Mesangial cell (primary cell): ENCODE data around the gene SLC25A17. TPM values are rescaled to one million over a fixed set of nuclear protein-coding genes. Genes with fewer than 3 reads are reported as not detected.

Experiments
- total RNA-seq: library from RNA; depleted of rRNA; stranded (reverse); fragments of >200 nt; gene quantifications from 2 replicates; pipeline ENCODE4 v1.2.3, GENCODE V29; 2015

The SLC25A17 gene, protein sequence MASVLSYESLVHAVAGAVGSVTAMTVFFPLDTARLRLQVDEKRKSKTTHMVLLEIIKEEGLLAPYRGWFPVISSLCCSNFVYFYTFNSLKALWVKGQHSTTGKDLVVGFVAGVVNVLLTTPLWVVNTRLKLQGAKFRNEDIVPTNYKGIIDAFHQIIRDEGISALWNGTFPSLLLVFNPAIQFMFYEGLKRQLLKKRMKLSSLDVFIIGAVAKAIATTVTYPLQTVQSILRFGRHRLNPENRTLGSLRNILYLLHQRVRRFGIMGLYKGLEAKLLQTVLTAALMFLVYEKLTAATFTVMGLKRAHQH
- 12.8 and 23.3 TPM in 2 replicates for total RNA-seq

DNA sequence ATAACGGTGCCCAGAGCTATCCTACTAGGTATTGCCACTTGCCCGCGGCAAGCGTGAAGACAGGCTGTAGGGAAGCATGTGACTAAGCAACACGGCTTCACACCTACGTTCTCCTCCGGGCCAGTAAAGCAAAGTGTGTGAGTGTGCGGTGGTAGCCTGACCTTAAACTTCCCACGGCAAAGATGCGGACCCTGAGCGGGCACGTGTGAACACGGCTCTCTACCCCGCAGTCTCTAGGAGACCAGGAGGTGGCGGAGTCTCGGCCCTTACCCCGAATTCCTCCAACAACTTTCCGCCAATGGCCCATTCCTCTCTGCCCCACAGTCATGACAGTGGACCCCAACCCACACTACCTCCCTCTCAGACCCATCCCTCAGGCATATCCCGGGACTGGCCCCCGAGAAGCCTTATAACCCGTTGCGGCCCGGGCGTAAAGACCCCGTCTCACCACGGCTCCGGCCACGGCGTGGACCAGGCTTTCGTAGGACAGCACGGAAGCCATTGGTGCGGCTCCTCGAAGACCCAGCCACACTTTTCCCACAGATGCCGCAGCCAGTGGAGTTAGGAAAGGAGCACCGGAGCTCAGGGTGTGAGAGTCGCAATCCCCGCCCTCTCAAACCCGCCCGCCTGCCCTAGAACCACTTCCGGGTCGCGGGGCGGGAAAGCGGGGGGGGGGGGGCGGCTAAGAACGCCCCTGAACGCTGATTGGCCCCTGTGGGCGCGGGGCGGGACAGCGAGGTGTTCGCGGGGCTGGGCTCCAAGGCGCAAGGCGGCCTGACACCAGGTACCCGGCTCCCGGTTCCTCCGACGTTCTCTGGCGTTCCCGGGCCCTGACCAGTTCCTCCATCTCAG is at the start of gene SLC25A17:
Gene SLC25A17 (minus strand): TSS at position 600 of the 852 bp plus-strand sequence. CDS start 98 bp downstream, at position 502.

DNA sequence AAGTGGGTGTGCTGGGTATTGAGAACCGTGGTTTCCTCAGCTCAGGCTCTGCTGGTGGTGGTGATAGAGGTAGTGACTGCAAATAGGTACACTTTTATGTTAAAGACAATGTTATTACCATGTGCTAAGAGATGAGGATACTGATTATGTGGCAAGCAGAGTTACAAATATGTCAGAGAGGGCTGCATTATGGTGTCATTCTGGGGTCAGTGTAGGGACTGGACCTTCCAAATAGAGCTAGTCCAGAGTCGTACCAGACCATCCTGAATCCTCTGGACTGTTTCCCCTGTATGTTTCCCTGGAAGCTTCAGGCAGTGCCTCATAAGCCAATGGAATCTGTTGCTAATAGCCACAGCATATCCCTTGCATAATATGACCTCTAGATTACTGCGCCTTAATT is 42.9 kb upstream of the SLC25A17 start, which contains the start of gene DNAJB7:
Gene DNAJB7 (minus strand): TSS at position 101 of the 400 bp plus-strand sequence. CDS start 119 bp downstream, outside the sequence.

DNA sequence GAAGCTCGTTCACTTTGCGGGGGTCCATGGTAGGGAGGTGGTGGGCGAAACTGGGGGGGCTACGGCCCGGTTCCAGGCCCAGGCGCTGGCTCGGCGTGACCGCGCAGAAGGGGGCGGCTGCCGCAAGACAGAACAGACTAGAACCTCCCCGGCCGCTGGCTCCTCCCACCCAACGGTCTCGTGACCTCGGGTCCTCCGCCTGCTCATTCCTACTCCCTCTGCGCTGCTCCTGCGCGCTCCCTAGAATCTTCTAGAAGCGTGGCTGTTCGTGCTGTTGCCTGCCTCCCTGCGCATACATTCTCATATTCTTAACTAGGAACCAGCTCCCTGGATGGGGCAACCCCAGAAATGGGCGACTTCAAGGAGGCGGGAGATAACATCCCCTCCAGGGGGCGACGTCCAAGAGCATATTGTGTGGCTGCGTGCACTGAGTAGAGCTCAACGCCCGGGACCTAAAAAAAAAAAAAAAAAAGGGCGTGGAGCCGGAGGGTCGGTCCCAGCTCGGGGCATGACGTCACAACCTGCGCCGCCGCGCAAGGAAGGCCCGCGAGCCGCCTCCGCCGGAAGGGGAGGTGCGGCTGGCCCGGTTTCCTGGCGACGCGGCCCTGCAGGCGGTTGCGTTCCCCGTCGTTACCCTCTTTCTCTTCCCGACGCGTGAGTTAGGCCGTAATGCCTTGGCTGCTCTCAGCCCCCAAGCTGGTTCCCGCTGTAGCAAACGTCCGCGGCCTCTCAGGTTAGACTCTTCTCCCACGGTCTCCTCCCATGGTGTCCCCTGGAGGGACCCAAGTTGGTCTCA is 37.6 kb upstream of the SLC25A17 start, which contains the start of the genes ST13 and XPNPEP3:
Gene ST13 (minus strand): TSS at position 127 of the 796 bp plus-strand sequence. CDS start 99 bp downstream, at position 28.
Gene XPNPEP3 (plus strand): TSS at position 636 of the 796 bp plus-strand sequence. CDS start 34 bp downstream, at position 670.

Other genes with a start within 250 kb of the SLC25A17 start
- 57.4 and 59.8 TPM in 2 replicates for gene MRTFA, start 182.6 kb downstream of the SLC25A17 start, total RNA-seq
- gene MCHR1, start 139.9 kb downstream of the SLC25A17 start, total RNA-seq: 0.33 and 0.89 TPM in 2 replicates
- gene ST13, start 37.3 kb upstream of the SLC25A17 start, total RNA-seq: 65.5 and 99.9 TPM in 2 replicates
- gene XPNPEP3, start 37.8 kb upstream of the SLC25A17 start, total RNA-seq: 6.5 and 12.4 TPM in 2 replicates
- gene DNAJB7, start 42.8 kb upstream of the SLC25A17 start, total RNA-seq: not detected in 2 replicates
- 58.1 and 86.2 TPM in 2 replicates for gene RBX1, start 132.0 kb upstream of the SLC25A17 start, total RNA-seq